Suprapubic skin (tissue), 4 donors: ENCODE data around the gene LIMA1. TPM values are rescaled to one million over a fixed set of nuclear protein-coding genes. Genes with fewer than 3 reads are reported as not detected.
"Not testable (repeated sequence)": the region's sequence is repeated elsewhere in the genome, so short reads cannot be mapped to it uniquely, and the experiment has no call there.

ENCODE experiments used
- DNase-seq, 2 donors: peaks; one replicate each; pipeline ENCODE4 v3.0.0-alpha.2; 2019; ENCODE audit warnings: low spot score in 2 of 2
- H3K27ac ChIP-seq: fragments of 200-600 bp; sonication (generic); one replicate; pipeline ENCODE4 v1.5.1; 2019
- H3K27me3 ChIP-seq: fragments of 200-600 bp; sonication (generic); one replicate; pipeline ENCODE4 v1.5.1; 2019
- H3K36me3 ChIP-seq: fragments of 200-600 bp; sonication (generic); one replicate; pipeline ENCODE4 v1.5.1; 2019
- H3K4me1 ChIP-seq: fragments of 200-600 bp; sonication (generic); one replicate; pipeline ENCODE4 v1.5.1; 2019
- H3K4me3 ChIP-seq: fragments of 200-600 bp; sonication (generic); one replicate; pipeline ENCODE4 v1.5.1; 2019; ENCODE audit warnings: mild to moderate bottlenecking
- H3K9me3 ChIP-seq: fragments of 200-600 bp; sonication (generic); one replicate; pipeline ENCODE4 v1.5.1; 2019
- EP300 ChIP-seq: sonication (generic); formaldehyde crosslinking; IDR thresholded peaks from one replicate; pipeline ENCODE4 v1.6.1; 2017; ENCODE audit warnings: antibody characterized with exemption
- POLR2A ChIP-seq, 2 donors: fragments of 450-650 bp; IDR thresholded peaks; one replicate each; pipeline ENCODE4 v1.6.1; 2017; ENCODE audit warnings: antibody characterized with exemption in 2 of 2, mild to moderate bottlenecking in 2 of 2, moderate library complexity in 2 of 2
- POLR2AphosphoS5 ChIP-seq, 3 donors: sonication (generic); formaldehyde crosslinking; IDR thresholded peaks; one replicate each; pipeline ENCODE4 v1.6.1; 2017; ENCODE audit warnings: antibody characterized with exemption in 3 of 3
- WGBS: methylation state at CpG from one replicate; pipeline ENCODE4 v1.1.5; 2018; 5-methylcytosine and 5-hydroxymethylcytosine counted together
- total RNA-seq, 4 donors: library from RNA; depleted of rRNA; stranded (reverse); fragments of >200 nt; gene quantifications; one replicate each; pipeline ENCODE4 v1.1.0, GENCODE V29; 2016
- TF ChIP-seq, protein P1 (sequence below), 2 donors: fragments of 200-600 bp in 1 of 2; fragments of 450-650 bp in 1 of 2; sonication (generic) in 1 of 2; IDR thresholded peaks; one replicate each; pipeline ENCODE4 v1.5.1; 2016 to 2019; ENCODE audit warnings: antibody characterized with exemption in 2 of 2, mild to moderate bottlenecking in 1 of 2, moderate library complexity in 1 of 2

Gene LIMA1
- total RNA-seq, 4 donors from 2014 or later: 66.6 to 105 (median 89.6) TPM

DNA sequence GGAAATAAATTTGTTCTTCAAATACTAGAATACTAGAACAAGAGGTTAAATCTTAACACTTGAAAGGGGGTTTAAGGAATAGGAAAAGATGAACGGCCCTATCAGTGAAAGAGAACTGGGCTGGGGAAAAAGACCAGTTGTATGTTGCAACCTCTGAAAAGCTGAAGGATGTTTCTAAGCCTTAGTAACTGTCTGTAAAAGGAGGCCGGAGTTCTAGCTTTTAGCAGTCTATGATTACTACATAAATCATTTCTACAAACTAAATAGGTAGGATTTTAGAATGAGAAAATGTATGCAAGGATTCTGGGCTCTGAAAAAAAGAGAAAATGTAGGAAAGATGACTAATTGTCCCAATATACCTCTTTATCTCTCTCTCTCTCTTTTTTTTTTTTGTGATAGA lies 121.1 kb downstream of the LIMA1 start:
- TF ChIP-seq POLR2AphosphoS5 (IDR thresholded peaks at IDR 0.05) (no peak), EP300 (no peak), POLR2A (IDR thresholded peaks at IDR 0.05) (no peak)
- TF ChIP-seq, protein P1, sequence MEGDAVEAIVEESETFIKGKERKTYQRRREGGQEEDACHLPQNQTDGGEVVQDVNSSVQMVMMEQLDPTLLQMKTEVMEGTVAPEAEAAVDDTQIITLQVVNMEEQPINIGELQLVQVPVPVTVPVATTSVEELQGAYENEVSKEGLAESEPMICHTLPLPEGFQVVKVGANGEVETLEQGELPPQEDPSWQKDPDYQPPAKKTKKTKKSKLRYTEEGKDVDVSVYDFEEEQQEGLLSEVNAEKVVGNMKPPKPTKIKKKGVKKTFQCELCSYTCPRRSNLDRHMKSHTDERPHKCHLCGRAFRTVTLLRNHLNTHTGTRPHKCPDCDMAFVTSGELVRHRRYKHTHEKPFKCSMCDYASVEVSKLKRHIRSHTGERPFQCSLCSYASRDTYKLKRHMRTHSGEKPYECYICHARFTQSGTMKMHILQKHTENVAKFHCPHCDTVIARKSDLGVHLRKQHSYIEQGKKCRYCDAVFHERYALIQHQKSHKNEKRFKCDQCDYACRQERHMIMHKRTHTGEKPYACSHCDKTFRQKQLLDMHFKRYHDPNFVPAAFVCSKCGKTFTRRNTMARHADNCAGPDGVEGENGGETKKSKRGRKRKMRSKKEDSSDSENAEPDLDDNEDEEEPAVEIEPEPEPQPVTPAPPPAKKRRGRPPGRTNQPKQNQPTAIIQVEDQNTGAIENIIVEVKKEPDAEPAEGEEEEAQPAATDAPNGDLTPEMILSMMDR (IDR thresholded peaks at IDR 0.05): no peak
- Histone ChIP-seq H3K4me1 (peaks cover 16% of the 10 kb centered on the region), H3K27ac (no peak overlapping the region), H3K36me3 (no peaks in the 10 kb centered on the region), H3K27me3 (no peaks in the 10 kb centered on the region), H3K4me3 (no peak overlapping the region), H3K9me3 (no peaks in the 10 kb centered on the region)
- 77% methylated on average over 2 of the region's 2 CpGs for WGBS
- no peak for DNase-seq

DNA sequence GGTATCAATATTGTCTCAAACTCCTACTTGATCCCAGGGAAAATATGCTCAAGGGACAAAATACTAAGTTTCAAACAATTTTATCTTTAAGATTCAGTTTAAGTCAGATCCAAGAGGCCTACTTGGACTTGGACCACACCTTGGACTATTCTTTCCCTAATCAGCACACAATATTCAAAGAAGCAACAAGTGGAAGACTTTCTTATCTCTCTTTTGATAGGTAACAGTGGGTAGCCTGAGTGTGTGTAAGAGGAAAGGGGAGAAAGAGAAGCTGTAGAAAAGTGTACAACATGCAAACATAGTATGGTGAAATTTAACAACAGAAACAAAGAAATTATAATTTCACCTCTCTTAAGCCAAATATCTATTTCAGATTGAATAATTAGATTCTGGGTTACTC lies 122.7 kb downstream of the LIMA1 start:
- Histone ChIP-seq H3K9me3 (no peaks in the 10 kb centered on the region), H3K4me3 (no peak overlapping the region), H3K4me1 (peaks cover 8% of the 10 kb centered on the region), H3K27me3 (no peaks in the 10 kb centered on the region), H3K36me3 (no peaks in the 10 kb centered on the region), H3K27ac (no peak overlapping the region)
- DNase-seq: no peak
- TF ChIP-seq EP300 (no peak), POLR2A (IDR thresholded peaks at IDR 0.05) (no peak), POLR2AphosphoS5 (IDR thresholded peaks at IDR 0.05) (no peak)
- TF ChIP-seq, protein P1 (IDR thresholded peaks at IDR 0.05): no peak

DNA sequence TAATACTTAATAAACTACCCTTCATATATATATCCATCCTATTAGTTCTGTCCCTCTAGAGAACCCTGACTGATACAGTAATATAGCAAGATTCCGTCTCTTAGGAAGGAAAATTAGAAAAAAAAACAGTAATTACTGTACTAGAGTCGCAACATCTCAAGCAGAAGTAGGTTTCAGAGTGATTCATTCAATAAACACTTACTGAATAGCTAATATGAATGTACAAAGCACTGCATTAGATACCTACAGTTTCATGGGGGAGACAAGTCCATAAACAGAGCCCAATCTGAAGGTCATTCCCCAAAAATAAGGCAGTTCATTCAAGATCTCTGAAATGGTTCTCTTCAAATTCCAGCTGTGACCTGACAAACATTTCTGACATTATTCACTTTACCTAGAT lies 126.1 kb downstream of the LIMA1 start:
- TF ChIP-seq, protein P1 (IDR thresholded peaks at IDR 0.05): no peak
- TF ChIP-seq EP300 (no peak), POLR2A (IDR thresholded peaks at IDR 0.05) (no peak), POLR2AphosphoS5 (IDR thresholded peaks at IDR 0.05) (no peak)
- no peaks in the 10 kb centered on the region for H3K36me3 ChIP-seq
- no peaks in the 10 kb centered on the region for H3K27me3 ChIP-seq
- no peaks in the 10 kb centered on the region for H3K4me1 ChIP-seq
- H3K9me3 ChIP-seq: no peaks in the 10 kb centered on the region
- 84% methylated on average over 2 of the region's 2 CpGs for WGBS
- no peak overlapping the region for H3K27ac ChIP-seq
- H3K4me3 ChIP-seq: no peak overlapping the region
- DNase-seq: no peak

DNA sequence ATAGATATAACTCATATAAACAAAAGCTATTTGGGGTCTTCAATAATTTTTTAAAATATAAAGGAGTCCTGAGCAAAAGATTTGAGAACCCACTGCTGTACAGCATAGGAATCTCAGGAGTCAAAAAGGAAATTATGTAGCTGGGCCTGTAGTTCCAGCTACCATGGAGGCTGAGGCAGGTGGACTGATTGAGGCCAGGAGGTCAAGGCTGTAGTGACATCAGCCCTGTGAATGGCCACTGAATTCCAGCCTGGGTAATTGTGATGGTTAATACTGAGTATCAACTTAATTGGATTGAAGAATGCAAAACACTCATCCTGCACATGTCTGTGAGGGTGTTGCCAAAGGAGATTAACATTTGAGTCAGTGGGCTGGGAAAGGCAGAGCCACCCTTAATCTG lies 126.7 kb downstream of the LIMA1 start:
- TF ChIP-seq EP300: no peak
- TF ChIP-seq POLR2A (IDR thresholded peaks at IDR 0.05): no peak
- TF ChIP-seq, protein P1 (IDR thresholded peaks at IDR 0.05): no peak
- no peak for TF ChIP-seq POLR2AphosphoS5 (IDR thresholded peaks at IDR 0.05)
- Histone ChIP-seq H3K27ac (no peak overlapping the region), H3K27me3 (no peaks in the 10 kb centered on the region), H3K4me1 (no peaks in the 10 kb centered on the region), H3K4me3 (no peak overlapping the region), H3K36me3 (no peaks in the 10 kb centered on the region), H3K9me3 (no peaks in the 10 kb centered on the region)
- no peak for DNase-seq

DNA sequence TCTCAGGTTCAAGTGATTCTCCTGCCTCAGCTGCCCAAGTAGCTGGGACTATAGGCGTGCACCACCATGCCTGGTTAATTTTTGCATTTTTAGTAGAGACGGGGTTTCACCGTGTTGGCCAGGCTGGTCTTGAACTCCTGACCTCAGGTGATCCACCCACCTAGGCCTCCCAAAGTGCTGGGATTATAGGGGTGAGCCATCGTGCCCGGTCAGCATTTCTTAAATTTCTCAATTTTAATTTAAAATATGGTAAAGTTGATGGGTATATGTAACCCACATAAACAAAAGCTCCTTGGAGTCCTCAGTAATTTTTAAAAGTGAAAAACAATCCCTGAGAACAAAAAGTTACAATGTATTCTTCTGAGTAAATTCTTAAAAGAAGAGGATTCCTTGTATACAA lies 128.4 kb downstream of the LIMA1 start:
- H3K9me3 ChIP-seq, H3K27me3 ChIP-seq, DNase-seq, H3K36me3 ChIP-seq, H3K4me3 ChIP-seq, H3K4me1 ChIP-seq, H3K27ac ChIP-seq: not testable (repeated sequence)
- WGBS: 96% methylated on average over 5 of the region's 5 CpGs

DNA sequence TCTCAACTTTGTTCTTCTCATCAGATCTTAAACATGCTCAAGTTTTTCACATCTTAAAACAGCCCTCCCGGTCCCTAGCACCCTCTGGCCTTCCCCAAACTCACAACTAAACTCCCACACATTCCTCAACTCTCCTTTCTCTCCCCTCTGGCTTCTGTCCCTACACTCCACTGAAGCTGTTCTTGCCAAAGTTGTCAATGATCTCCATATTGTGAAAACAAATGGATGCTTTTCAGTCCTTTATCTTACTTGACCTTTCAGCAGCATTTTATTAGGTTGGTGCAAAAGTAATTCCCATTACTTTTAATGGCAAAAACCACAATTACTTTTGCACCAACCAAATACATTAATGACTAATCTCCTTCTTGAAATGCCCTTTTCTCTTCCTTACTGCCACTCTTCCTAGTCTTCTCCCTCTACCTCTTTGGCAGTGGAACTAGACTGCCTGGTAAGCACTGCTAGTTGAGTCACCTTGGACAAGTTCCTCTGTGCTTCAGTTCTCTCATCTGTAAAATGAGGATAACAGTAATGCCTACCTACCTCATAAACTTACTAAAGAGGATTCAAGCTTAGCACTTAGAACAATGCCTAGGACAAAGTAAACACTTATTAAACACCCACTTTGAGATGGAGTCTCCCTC lies 132.2 kb downstream of the LIMA1 start:
- H3K9me3 ChIP-seq: no peaks in the 10 kb centered on the region
- no peaks in the 10 kb centered on the region for H3K27me3 ChIP-seq
- H3K4me1 ChIP-seq: no peaks in the 10 kb centered on the region
- no peaks in the 10 kb centered on the region for H3K36me3 ChIP-seq
- no peak overlapping the region for H3K27ac ChIP-seq
- DNase-seq: no peak
- WGBS: 57% methylated on average over 1 of the region's 1 CpG
- TF ChIP-seq, protein P1 (IDR thresholded peaks at IDR 0.05): no peak
- TF ChIP-seq POLR2A (IDR thresholded peaks at IDR 0.05): no peak
- no peak for TF ChIP-seq EP300
- no peak overlapping the region for H3K4me3 ChIP-seq
